Stimulated activated CD8-positive, alpha-beta memory T cell treated with anti-CD3 and anti-CD28 coated beads, Interleukin-7, amount 100 ng/mL, for 1 hour (primary cell): ENCODE data around the gene MNT.

Experiments
- DNase-seq, 2 donors: peaks; one replicate each; pipeline ENCODE4 v3.0.0-alpha.2; 2020; ENCODE audit warnings: low read depth in 2 of 2

MNT gene

GRCh38 chr17:2415081-2415480 lies 14.2 kb upstream of the MNT start:
- no peak for DNase-seq

GRCh38 chr17:2414446-2415064 lies 13.7 kb upstream of the MNT start:
- no peak for DNase-seq

- DNase-seq, result no peak
Observed at GRCh38 chr17:2412561-2413021, 11.7 kb upstream of the MNT start.

GRCh38 chr17:2410951-2411350 lies 10.1 kb upstream of the MNT start:
- DNase-seq, result no peak

GRCh38 chr17:2406903-2407790 lies 6.3 kb upstream of the MNT start:
- no peak for DNase-seq

- DNase-seq, result no peak
Observed at GRCh38 chr17:2406271-2406902, 5.5 kb upstream of the MNT start.

GRCh38 chr17:2405247-2405926 lies 4.5 kb upstream of the MNT start:
- no peak for DNase-seq

GRCh38 chr17:2403044-2403443 lies 2.2 kb upstream of the MNT start:
- no peak for DNase-seq

GRCh38 chr17:2402544-2402943 lies 1.7 kb upstream of the MNT start:
- DNase-seq, result no peak

GRCh38 chr17:2401426-2402221 lies 764 bp upstream of the MNT start:
- peak; percentile 98 to 99 for DNase-seq

GRCh38 chr17:2400474-2400866 lies 390 bp downstream of the MNT start:
- DNase-seq, result peak in 1 of 2 donors; percentile 12

- peak; percentile 73 to 77 for DNase-seq
Observed at GRCh38 chr17:2399572-2400473, 1.0 kb downstream of the MNT start.

- peak in 1 of 2 donors; percentile 23 for DNase-seq
Observed at GRCh38 chr17:2398655-2399571, 1.9 kb downstream of the MNT start.

- DNase-seq, result no peak
Observed at GRCh38 chr17:2398182-2398581, 2.7 kb downstream of the MNT start.

- DNase-seq, result no peak
Observed at GRCh38 chr17:2397247-2398171, 3.4 kb downstream of the MNT start.

GRCh38 chr17:2396568-2397246 lies 4.2 kb downstream of the MNT start:
- DNase-seq, result no peak

- DNase-seq, result no peak
Observed at GRCh38 chr17:2396192-2396567, 4.7 kb downstream of the MNT start.
